Mesendoderm (in vitro differentiated cells): ENCODE results near the gene TBC1D3E. TPM values are rescaled to one million over a fixed set of nuclear protein-coding genes. Genes with fewer than 3 reads are reported as not detected.
"Not testable (repeated sequence)": the region's sequence is repeated elsewhere in the genome, so short reads cannot be mapped to it uniquely, and the experiment has no call there.

ENCODE experiments used
- DNase-seq: peaks from one replicate; pipeline ENCODE4 v3.0.0; 2013
- H2AK5ac ChIP-seq: 2 replicates; pipeline ENCODE4 v1.6.1; 2013; ENCODE audit warnings: low read length, inconsistent platforms
- H2BK120ac ChIP-seq: 2 replicates; pipeline ENCODE4 v1.6.1; 2013; ENCODE audit warnings: low read depth, mild to moderate bottlenecking, low read length, moderate library complexity, mixed read lengths
- H2BK15ac ChIP-seq: replicated peaks from 2 replicates; pipeline ENCODE4 v1.6.1; 2013; ENCODE audit warnings: low read depth, mild to moderate bottlenecking, moderate library complexity
- H2BK5ac ChIP-seq: 2 replicates; pipeline ENCODE4 v1.6.1; 2013; ENCODE audit warnings: low read length, inconsistent platforms
- H3K18ac ChIP-seq: 2 replicates; pipeline ENCODE4 v1.6.1; 2013; ENCODE audit warnings: mild to moderate bottlenecking, low read length, mixed read lengths
- H3K23ac ChIP-seq: one replicate; pipeline ENCODE4 v1.6.1; 2013; ENCODE audit warnings: low read length
- H3K27ac ChIP-seq: 2 replicates; pipeline ENCODE4 v1.5.1; 2013; ENCODE audit warnings: low read depth, mild to moderate bottlenecking, inconsistent platforms, low read length, moderate library complexity
- H3K27me3 ChIP-seq: 2 replicates; pipeline ENCODE4 v1.6.1; 2013; ENCODE audit warnings: low read length, control low read depth, mild to moderate bottlenecking, inconsistent platforms; ENCODE audit not compliant: insufficient read depth, poor library complexity
- H3K36me3 ChIP-seq: 2 replicates; pipeline ENCODE4 v1.6.1; 2013; ENCODE audit warnings: low read length, inconsistent platforms; ENCODE audit not compliant: control insufficient read depth, insufficient read depth
- H3K4ac ChIP-seq: one replicate; pipeline ENCODE4 v1.6.1; 2013; ENCODE audit warnings: low read depth, mild to moderate bottlenecking, low read length, moderate library complexity
- H3K4me1 ChIP-seq: 2 replicates; pipeline ENCODE4 v1.6.1; 2013; ENCODE audit warnings: low read depth, low read length, inconsistent platforms; ENCODE audit not compliant: control insufficient read depth
- H3K4me2 ChIP-seq: 2 replicates; pipeline ENCODE4 v1.6.1; 2013; ENCODE audit warnings: low read length
- H3K4me3 ChIP-seq: 2 replicates; pipeline ENCODE4 v1.5.1; 2013; ENCODE audit warnings: mild to moderate bottlenecking, low read length
- H3K56ac ChIP-seq: one replicate; pipeline ENCODE4 v1.6.1; 2013; ENCODE audit warnings: low read length
- H3K79me1 ChIP-seq: 2 replicates; pipeline ENCODE4 v1.6.1; 2013; ENCODE audit warnings: low read length, inconsistent platforms
- H3K79me2 ChIP-seq: 2 replicates; pipeline ENCODE4 v1.6.1; 2013; ENCODE audit warnings: mild to moderate bottlenecking, low read length; ENCODE audit not compliant: control insufficient read depth, insufficient read depth
- H3K9ac ChIP-seq: 2 replicates; pipeline ENCODE4 v1.6.1; 2013; ENCODE audit warnings: low read length, inconsistent platforms
- H4K5ac ChIP-seq: one replicate; pipeline ENCODE4 v1.6.1; 2013; ENCODE audit warnings: low read length
- H4K8ac ChIP-seq: one replicate; pipeline ENCODE4 v1.6.1; 2013; ENCODE audit warnings: low read depth, mild to moderate bottlenecking, control low read depth, low read length, moderate library complexity
- WGBS: extraction: QIAGEN DNeasy Blood & Tissue Kit; methylation state at CpG from one replicate; pipeline ENCODE4 v1.1.7; 2013; ENCODE audit warnings: low lambda C conversion rate, missing lambda C conversion rate; ENCODE audit not compliant: insufficient coverage; ENCODE audit errors: extremely low coverage; 5-methylcytosine and 5-hydroxymethylcytosine counted together
- small RNA-seq: library from polyadenylated mRNA; stranded (forward); fragments of <200 nt; extraction: miRNeasy Mini kit (QIAGEN cat#:217004); gene quantifications from one replicate; pipeline ENCODE3, GENCODE V24; 2013; ENCODE audit not compliant: insufficient read depth

The TBC1D3E gene

GRCh38 chr17:38134860-38135259 lies 7.1 kb downstream of the TBC1D3E start:
- no CpG with 5 or more reads among the region's 16 CpGs for WGBS
- not testable (repeated sequence) for H2BK5ac ChIP-seq, H2AK5ac ChIP-seq, H3K4me3 ChIP-seq, H3K18ac ChIP-seq, H3K4ac ChIP-seq, H3K56ac ChIP-seq, H3K79me2 ChIP-seq, H3K23ac ChIP-seq, H4K8ac ChIP-seq, H3K27ac ChIP-seq, DNase-seq, H3K79me1 ChIP-seq, H3K27me3 ChIP-seq, H3K36me3 ChIP-seq, H2BK120ac ChIP-seq, H3K4me1 ChIP-seq, H3K4me2 ChIP-seq, H3K9ac ChIP-seq, H4K5ac ChIP-seq, H2BK15ac ChIP-seq

Small RNAs within 50 kb of the gene (small RNA-seq; reads per million reads assigned to genes)
- gene RF00019 (not detected), gene RNA5SP526 (not detected)
